NCI-H1105 (cell line): Measurements from ENCODE around the gene FBXW5.
A peak's percentile ranks its signal among the peaks of the same experiment; 100 is the strongest.

Experiments used
- DNase-seq: peaks from one replicate; lab custom pipeline; 2025; lab: John Stamatoyannopoulos, UW

FBXW5 gene

GRCh38 chr9:136961279-136962065 is 16.9 kb upstream of the FBXW5 start:
- DNase-seq = no peak

GRCh38 chr9:136960938-136961275 is 16.4 kb upstream of the FBXW5 start:
- DNase-seq = no peak

- no peak for DNase-seq
Measured at GRCh38 chr9:136960212-136960937, 15.8 kb upstream of the FBXW5 start.

- DNase-seq = no peak
Measured at GRCh38 chr9:136958898-136959850, 14.6 kb upstream of the FBXW5 start.

GRCh38 chr9:136958473-136958872 is 13.9 kb upstream of the FBXW5 start:
- DNase-seq = no peak

GRCh38 chr9:136957901-136958300 is 13.4 kb upstream of the FBXW5 start:
- no peak for DNase-seq

- no peak for DNase-seq
Measured at GRCh38 chr9:136957461-136957860, 12.9 kb upstream of the FBXW5 start.

- DNase-seq = no peak
Measured at GRCh38 chr9:136956604-136957003, 12.1 kb upstream of the FBXW5 start.

- DNase-seq = no peak
Measured at GRCh38 chr9:136955943-136956335, 11.4 kb upstream of the FBXW5 start.

- no peak for DNase-seq
Measured at GRCh38 chr9:136955202-136955942, 10.8 kb upstream of the FBXW5 start.

- no peak for DNase-seq
Measured at GRCh38 chr9:136954270-136955083, 9.9 kb upstream of the FBXW5 start.

GRCh38 chr9:136953771-136954269 is 9.3 kb upstream of the FBXW5 start:
- no peak for DNase-seq

GRCh38 chr9:136952876-136953770 is 8.6 kb upstream of the FBXW5 start:
- no peak for DNase-seq

- DNase-seq = no peak
Measured at GRCh38 chr9:136952321-136952850, 7.8 kb upstream of the FBXW5 start.

- DNase-seq = no peak
Measured at GRCh38 chr9:136951541-136952320, 7.2 kb upstream of the FBXW5 start, which contains the start of gene LCN12. TSS of gene LCN12 (plus strand) at chr9:136952273. CDS start at chr9:136952328, 55 bp downstream.

- DNase-seq = no peak
Measured at GRCh38 chr9:136950656-136951276, 6.2 kb upstream of the FBXW5 start.

GRCh38 chr9:136949817-136950655 is 5.5 kb upstream of the FBXW5 start:
- DNase-seq = peak; percentile 94
